ENCODE results near the gene PLEKHJ1.

PLEKHJ1 gene

GRCh38 chr19:2195361-2195760 is 40.8 kb downstream of the PLEKHJ1 start:
- no peak overlapping the region for H3K4me3 ChIP-seq (ENCODE audit: low read depth, low read length)
- TF ChIP-seq CTCF (IDR thresholded peaks at IDR 0.05; ENCODE audit: low read depth, low read length), result no peak

GRCh38 chr19:2194513-2195078 is 41.5 kb downstream of the PLEKHJ1 start:
- TF ChIP-seq CTCF (IDR thresholded peaks at IDR 0.05; ENCODE audit: low read depth, low read length), result no peak
- H3K4me3 ChIP-seq (ENCODE audit: low read depth, low read length), result no peak overlapping the region

- TF ChIP-seq CTCF (IDR thresholded peaks at IDR 0.05; ENCODE audit: low read depth, low read length), result no peak
- no peak overlapping the region for H3K4me3 ChIP-seq (ENCODE audit: low read depth, low read length)
These were observed 42.3 kb downstream of the PLEKHJ1 start for GRCh38 chr19:2193807-2194206.

GRCh38 chr19:2192862-2193261 is 43.3 kb downstream of the PLEKHJ1 start:
- no peak for TF ChIP-seq CTCF (IDR thresholded peaks at IDR 0.05; ENCODE audit: low read depth, low read length)
- H3K4me3 ChIP-seq (ENCODE audit: low read depth, low read length), result no peak overlapping the region

GRCh38 chr19:2191456-2192310 is 44.4 kb downstream of the PLEKHJ1 start:
- H3K4me3 ChIP-seq (ENCODE audit: low read depth, low read length), result no peak overlapping the region
- TF ChIP-seq CTCF (IDR thresholded peaks at IDR 0.05; ENCODE audit: low read depth, low read length), result no peak

GRCh38 chr19:2190848-2191455 is 45.2 kb downstream of the PLEKHJ1 start:
- no peak overlapping the region for H3K4me3 ChIP-seq (ENCODE audit: low read depth, low read length)
- TF ChIP-seq CTCF (IDR thresholded peaks at IDR 0.05; ENCODE audit: low read depth, low read length), result no peak

- TF ChIP-seq CTCF (IDR thresholded peaks at IDR 0.05; ENCODE audit: low read depth, low read length), result no peak
- H3K4me3 ChIP-seq (ENCODE audit: low read depth, low read length), result no peak overlapping the region
These were observed 46.2 kb downstream of the PLEKHJ1 start for GRCh38 chr19:2189880-2190279.
